Uterus (tissue), 4 donors: ENCODE measurements around the gene KATNAL1. TPM values are rescaled to one million over a fixed set of nuclear protein-coding genes. Genes with fewer than 3 reads are reported as not detected.

Source experiments
- DNase-seq, 2 donors: peaks; one replicate each; pipeline ENCODE4 v3.0.0-alpha.2; 2019 to 2020
- H3K27ac ChIP-seq, 2 donors: fragments of 200-600 bp; sonication (generic); 1 replicate in 1 of 2; 2 replicates in 1 of 2; pipeline ENCODE4 v1.5.1; 2016 to 2018
- H3K27me3 ChIP-seq, 2 donors: fragments of 200-600 bp; sonication (generic); one replicate each; pipeline ENCODE4 v1.5.1; 2018 to 2019; ENCODE audit warnings: control low read depth in 1 of 2
- H3K36me3 ChIP-seq, 2 donors: fragments of 200-600 bp; sonication (generic); one replicate each; pipeline ENCODE4 v1.5.1; 2019; ENCODE audit warnings: control low read depth in 1 of 2
- H3K4me1 ChIP-seq, 2 donors: fragments of 200-600 bp; sonication (generic); one replicate each; pipeline ENCODE4 v1.5.1; 2018 to 2019; ENCODE audit warnings: control low read depth in 1 of 2
- H3K4me3 ChIP-seq, 2 donors: fragments of 200-600 bp; sonication (generic); 1 replicate in 1 of 2; 2 replicates in 1 of 2; pipeline ENCODE4 v1.5.1; 2018 to 2019; ENCODE audit warnings: mild to moderate bottlenecking in 1 of 2
- H3K9me3 ChIP-seq, 2 donors: fragments of 200-600 bp; sonication (generic); one replicate each; pipeline ENCODE4 v1.5.1; 2019; ENCODE audit warnings: control low read depth in 1 of 2
- CTCF ChIP-seq, 4 experiments: fragments of 200-600 bp in 2 of 4; fragments of 450-650 bp in 2 of 4; sonication (generic) in 2 of 4; IDR thresholded peaks; one replicate each; pipeline ENCODE4 v1.5.1; 2016 to 2019; ENCODE audit warnings: antibody characterized with exemption in 4 of 4, mild to moderate bottlenecking in 2 of 4, moderate library complexity in 1 of 4
- POLR2A ChIP-seq, 2 donors: fragments of 450-650 bp; IDR thresholded peaks; one replicate each; pipeline ENCODE4 v1.6.1; 2016; ENCODE audit warnings: antibody characterized with exemption in 2 of 2, mild to moderate bottlenecking in 1 of 2, moderate library complexity in 1 of 2
- intact Hi-C: fragments of 100-400 bp; cut with DNase I; formaldehyde crosslinking; loops from one replicate; pipeline ENCODE4 v1.15.1; 2023; ENCODE audit warnings: low total_unique reads
- total RNA-seq, 4 donors: library from RNA; depleted of rRNA in 3 of 4; stranded (reverse); fragments of >200 nt in 3 of 4; gene quantifications; one replicate each; pipeline versions ENCODE4 v1.1.0 to v1.2.4, GENCODE V29; 2014 to 2023
- donor health status: DM: yes; HTN: yes; CAD: no.

Gene KATNAL1
- total RNA-seq, 4 donors from 2014 or later, result 24.1 to 65.3 (median 49.9) TPM

- TF ChIP-seq CTCF (IDR thresholded peaks at IDR 0.05) (no peak), POLR2A (IDR thresholded peaks at IDR 0.05) (no peak)
- Histone ChIP-seq H3K27me3 (no peaks in the 10 kb centered on the region), H3K4me3 (no peak overlapping the region), H3K9me3 (no peaks in the 10 kb centered on the region), H3K36me3 (no peaks in the 10 kb centered on the region), H3K4me1 (peaks cover 0 to 16% of the 10 kb centered on the region in 2 donors), H3K27ac (peak overlapping the region in 1 of 2 donors; percentile 48)
- intact Hi-C loops, result no loop called here
- DNase-seq, result no peak
These were observed 6.8 kb downstream of the KATNAL1 start for GRCh38 chr13:30300596-30300995.

GRCh38 chr13:30299786-30300185 is 7.6 kb downstream of the KATNAL1 start:
- H3K9me3 ChIP-seq, result no peaks in the 10 kb centered on the region
- no peak overlapping the region for H3K4me3 ChIP-seq
- no peak for DNase-seq
- no peak overlapping the region for H3K27ac ChIP-seq
- TF ChIP-seq CTCF (IDR thresholded peaks at IDR 0.05), result no peak
- TF ChIP-seq POLR2A (IDR thresholded peaks at IDR 0.05), result no peak
- H3K36me3 ChIP-seq, result no peaks in the 10 kb centered on the region
- intact Hi-C loops, result no loop called here
- peaks cover 0 to 16% of the 10 kb centered on the region in 2 donors for H3K4me1 ChIP-seq
- no peaks in the 10 kb centered on the region for H3K27me3 ChIP-seq

- Histone ChIP-seq H3K4me1 (peaks cover 0 to 11% of the 10 kb centered on the region in 2 donors), H3K9me3 (no peaks in the 10 kb centered on the region), H3K27ac (no peak overlapping the region), H3K4me3 (no peak overlapping the region), H3K36me3 (no peaks in the 10 kb centered on the region), H3K27me3 (no peaks in the 10 kb centered on the region)
- no peak for DNase-seq
- intact Hi-C loops, result no loop called here
- no peak for TF ChIP-seq CTCF (IDR thresholded peaks at IDR 0.05)
These were observed 12.2 kb downstream of the KATNAL1 start for GRCh38 chr13:30295116-30295515.

- no peaks in the 10 kb centered on the region for H3K27me3 ChIP-seq
- no peak overlapping the region for H3K27ac ChIP-seq
- no peak for DNase-seq
- H3K4me1 ChIP-seq, result peaks cover 0 to 5% of the 10 kb centered on the region in 2 donors
- no peaks in the 10 kb centered on the region for H3K36me3 ChIP-seq
- no peaks in the 10 kb centered on the region for H3K9me3 ChIP-seq
- TF ChIP-seq POLR2A (IDR thresholded peaks at IDR 0.05) (no peak), CTCF (IDR thresholded peaks at IDR 0.05) (no peak)
- intact Hi-C loops, result no loop called here
- H3K4me3 ChIP-seq, result no peak overlapping the region
These were observed 13.3 kb downstream of the KATNAL1 start for GRCh38 chr13:30294004-30294403.

GRCh38 chr13:30292325-30292724 is 15.0 kb downstream of the KATNAL1 start:
- no peaks in the 10 kb centered on the region for H3K36me3 ChIP-seq
- H3K4me3 ChIP-seq, result no peak overlapping the region
- TF ChIP-seq CTCF (IDR thresholded peaks at IDR 0.05), result no peak
- no peak for TF ChIP-seq POLR2A (IDR thresholded peaks at IDR 0.05)
- no peaks in the 10 kb centered on the region for H3K4me1 ChIP-seq
- intact Hi-C loops, result no loop called here
- H3K9me3 ChIP-seq, result no peaks in the 10 kb centered on the region
- no peak overlapping the region for H3K27ac ChIP-seq
- no peak for DNase-seq
- no peaks in the 10 kb centered on the region for H3K27me3 ChIP-seq
